Aorta (tissue), 4 donors: Measurements from ENCODE around the gene ZNF441. TPM values are rescaled to one million over a fixed set of nuclear protein-coding genes. Genes with fewer than 3 reads are reported as not detected.

ENCODE experiments used
- polyA plus RNA-seq, 2 donors: library from polyadenylated mRNA; stranded (reverse); fragments of 200-250 nt; gene quantifications; one replicate each; pipeline ENCODE4 v1.2.3, GENCODE V29; 2013
- total RNA-seq, 2 donors: library from RNA; stranded (reverse); fragmentation: NEBNext Ultra II Directional; extraction: Animal tissue kit (Norgen Biotek cat#: 25700); gene quantifications; one replicate each; pipeline ENCODE4 v1.2.1, GENCODE V29; 2021
- donor health status: healthy with polysubstance abuse.
- donor health status: Bipolar disorder and iron deficiency.
- donor health status: DM: no; HTN: no; CAD: no.
- donor health status: DM: yes; HTN: yes; CAD: no.

Gene ZNF441
- total and polyA plus RNA-seq, 4 donors: 4.1 to 13.2 (median 8.8) TPM

Other genes with a start within 250 kb of the ZNF441 start
- 10 to 100 TPM; 27.7 to 27.8 TPM for gene ECSIT, start 237.9 kb upstream of the ZNF441 start, total RNA-seq
- gene ECSIT, start 237.9 kb upstream of the ZNF441 start, polyA plus RNA-seq: 10 to 100 TPM; 39.9 to 72.5 TPM
- gene CNN1, start 228.1 kb upstream of the ZNF441 start, total RNA-seq: 1,000 to 10,000 TPM in 1 of 2 donors, 100 to 1,000 TPM in 1; 406 to 1,055 TPM
- gene CNN1, start 228.1 kb upstream of the ZNF441 start, polyA plus RNA-seq: 100 to 1,000 TPM; 547 to 569 TPM
- 10 to 100 TPM; 30.9 to 33.6 TPM for gene ELOF1, start 207.8 kb upstream of the ZNF441 start, total RNA-seq
- gene ELOF1, start 207.8 kb upstream of the ZNF441 start, polyA plus RNA-seq: 10 to 100 TPM; 37.8 to 75.4 TPM
- 10 to 100 TPM; 12.6 to 13.1 TPM for gene ACP5, start 189.4 kb upstream of the ZNF441 start, total RNA-seq
- gene ACP5, start 189.4 kb upstream of the ZNF441 start, polyA plus RNA-seq: 10 to 100 TPM in 1 of 2 donors, 1 to 10 TPM in 1; 5.2 to 45.3 TPM
- gene ZNF627, start 169.5 kb upstream of the ZNF441 start, total RNA-seq: 10 to 100 TPM in 1 of 2 donors, 1 to 10 TPM in 1; 7.1 to 12.2 TPM
- 1 to 10 TPM; 2.5 to 5.6 TPM for gene ZNF627, start 169.5 kb upstream of the ZNF441 start, polyA plus RNA-seq
- 1 to 10 TPM; 5.1 to 8.7 TPM for gene ZNF823, start 28.1 kb upstream of the ZNF441 start, total RNA-seq
- gene ZNF823, start 28.1 kb upstream of the ZNF441 start, polyA plus RNA-seq: 1 to 10 TPM; 3.1 to 3.4 TPM
- 1 to 10 TPM; 3.1 to 4.8 TPM for gene ZNF491, start 31.5 kb downstream of the ZNF441 start, total RNA-seq
- gene ZNF491, start 31.5 kb downstream of the ZNF441 start, polyA plus RNA-seq: 1 to 10 TPM in 1 of 2 donors, under 1 TPM in 1; 0.50 to 2.0 TPM
- 10 to 100 TPM; 12.7 to 16.1 TPM for gene ZNF440, start 47.3 kb downstream of the ZNF441 start, total RNA-seq
- 1 to 10 TPM; 3.1 to 5.5 TPM for gene ZNF440, start 47.3 kb downstream of the ZNF441 start, polyA plus RNA-seq
- 10 to 100 TPM in 1 of 2 donors, 1 to 10 TPM in 1; 9.4 to 13.3 TPM for gene ZNF439, start 81.7 kb downstream of the ZNF441 start, total RNA-seq
- gene ZNF439, start 81.7 kb downstream of the ZNF441 start, polyA plus RNA-seq: 10 to 100 TPM in 1 of 2 donors, 1 to 10 TPM in 1; 6.3 to 11.7 TPM
- 10 to 100 TPM in 1 of 2 donors, 1 to 10 TPM in 1; 8.1 to 10.8 TPM for gene ZNF69, start 120.8 kb downstream of the ZNF441 start, total RNA-seq
- gene ZNF69, start 120.8 kb downstream of the ZNF441 start, polyA plus RNA-seq: 1 to 10 TPM; 1.3 to 6.5 TPM
- 10 to 100 TPM; 11.6 to 19.2 TPM for gene ZNF700, start 158.1 kb downstream of the ZNF441 start, total RNA-seq
- gene ZNF700, start 158.1 kb downstream of the ZNF441 start, polyA plus RNA-seq: 10 to 100 TPM in 1 of 2 donors, 1 to 10 TPM in 1; 3.8 to 13.8 TPM
- gene ZNF763, start 198.0 kb downstream of the ZNF441 start, total RNA-seq: 1 to 10 TPM; 1.9 to 5.1 TPM
- 1 to 10 TPM; 3.1 to 3.3 TPM for gene ZNF763, start 198.0 kb downstream of the ZNF441 start, polyA plus RNA-seq